Karpas-422 (cell line): Measurements from ENCODE around the gene DLK1. TPM values are rescaled to one million over a fixed set of nuclear protein-coding genes. Genes with fewer than 3 reads are reported as not detected.

Experiments
- DNase-seq: peaks from one replicate; pipeline ENCODE4 v3.0.0-alpha.2; 2015
- H2AFZ ChIP-seq: fragments of 200-600 bp; sonication (generic); 2 replicates; pipeline ENCODE4 v1.6.1; 2014; ENCODE audit warnings: antibody characterized with exemption, low read length, mixed read lengths
- H3K27ac ChIP-seq: fragments of 200-600 bp; sonication (generic); 2 replicates; pipeline ENCODE4 v1.5.1; 2014; ENCODE audit warnings: mild to moderate bottlenecking, low read length, moderate library complexity
- H3K27me3 ChIP-seq: fragments of 200-600 bp; sonication (generic); 2 replicates; pipeline ENCODE4 v1.6.1; 2014; ENCODE audit warnings: low read length, mixed read lengths
- H3K36me3 ChIP-seq: fragments of 200-600 bp; sonication (generic); 2 replicates; pipeline ENCODE4 v1.6.1; 2014; ENCODE audit warnings: low read length, mixed read lengths; ENCODE audit not compliant: insufficient read depth
- H3K4me1 ChIP-seq: fragments of 200-600 bp; sonication (generic); 2 replicates; pipeline ENCODE4 v1.6.1; 2014; ENCODE audit warnings: mild to moderate bottlenecking, low read length, mixed read lengths
- H3K4me2 ChIP-seq: fragments of 200-600 bp; sonication (generic); 2 replicates; pipeline ENCODE4 v1.6.1; 2014; ENCODE audit warnings: low read length, low read depth, mild to moderate bottlenecking; ENCODE audit not compliant: poor library complexity, severe bottlenecking
- H3K4me3 ChIP-seq: fragments of 200-600 bp; sonication (generic); 2 replicates; pipeline ENCODE4 v1.5.1; 2014; ENCODE audit warnings: mild to moderate bottlenecking, antibody characterized with exemption, low read length, mixed read lengths
- H3K79me2 ChIP-seq: fragments of 200-600 bp; sonication (generic); 2 replicates; pipeline ENCODE4 v1.6.1; 2014; ENCODE audit warnings: mild to moderate bottlenecking, low read length, mixed read lengths
- H3K9ac ChIP-seq: fragments of 200-600 bp; sonication (generic); 2 replicates; pipeline ENCODE4 v1.6.0; 2014; ENCODE audit warnings: low read length
- H3K9me2 ChIP-seq: fragments of 200-600 bp; sonication (generic), shearing (Covaris generic); replicated peaks from 2 replicates; pipeline ENCODE4 v1.6.0; 2014; ENCODE audit warnings: mild to moderate bottlenecking, low read length, moderate library complexity; ENCODE audit not compliant: insufficient read depth
- H3K9me3 ChIP-seq: fragments of 300-700, 200-600 bp; sonication (generic); 2 replicates; pipeline ENCODE4 v1.6.1; 2014; ENCODE audit warnings: low read length, mixed read lengths
- H4K20me1 ChIP-seq: fragments of 200-600 bp; sonication (generic); 2 replicates; pipeline ENCODE4 v1.6.1; 2014; ENCODE audit warnings: mild to moderate bottlenecking, antibody characterized with exemption, low read length, low read depth; ENCODE audit not compliant: insufficient read depth
- total RNA-seq: library from RNA; depleted of rRNA; stranded (reverse); fragments of >200 nt; shearing (Covaris generic); gene quantifications from 2 replicates; pipeline ENCODE4 v1.2.3, GENCODE V29; 2014; ENCODE audit warnings: low replicate concordance

DLK1 gene
- total RNA-seq, 1 experiment from 2014 or later: not detected

DNA sequence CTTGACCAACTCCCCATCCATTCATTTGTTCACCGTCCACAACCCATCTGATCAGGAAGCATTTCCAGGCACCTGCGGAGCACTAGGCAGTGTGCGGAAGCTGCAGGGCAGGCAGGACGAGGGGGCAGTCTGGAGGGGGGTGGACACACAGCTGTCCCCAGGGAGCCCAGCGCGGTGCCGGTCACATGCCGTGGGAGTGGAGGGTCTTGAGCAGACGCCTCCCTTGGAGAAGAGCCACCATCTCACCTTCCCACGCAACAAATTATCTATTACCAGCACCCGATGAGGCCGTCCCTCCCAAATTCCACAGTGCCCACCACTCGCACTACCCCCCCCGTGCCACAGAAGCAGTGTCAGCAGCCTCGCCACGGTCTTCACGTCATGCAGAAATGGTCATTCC lies 10.8 kb downstream of the DLK1 start:
- no peaks in the 10 kb centered on the region for H3K36me3 ChIP-seq
- no peaks in the 10 kb centered on the region for H3K9me3 ChIP-seq
- no peak overlapping the region for H3K27ac ChIP-seq
- no peaks in the 10 kb centered on the region for H3K27me3 ChIP-seq
- no peak overlapping the region for H2AFZ ChIP-seq
- H3K4me1 ChIP-seq: no peaks in the 10 kb centered on the region
- no peak overlapping the region for H3K4me2 ChIP-seq
- no peak overlapping the region for H3K9ac ChIP-seq
- no peaks in the 10 kb centered on the region for H4K20me1 ChIP-seq
- H3K9me2 ChIP-seq: no peaks in the 10 kb centered on the region
- no peaks in the 10 kb centered on the region for H3K79me2 ChIP-seq
- no peak for DNase-seq
- no peak overlapping the region for H3K4me3 ChIP-seq

DNA sequence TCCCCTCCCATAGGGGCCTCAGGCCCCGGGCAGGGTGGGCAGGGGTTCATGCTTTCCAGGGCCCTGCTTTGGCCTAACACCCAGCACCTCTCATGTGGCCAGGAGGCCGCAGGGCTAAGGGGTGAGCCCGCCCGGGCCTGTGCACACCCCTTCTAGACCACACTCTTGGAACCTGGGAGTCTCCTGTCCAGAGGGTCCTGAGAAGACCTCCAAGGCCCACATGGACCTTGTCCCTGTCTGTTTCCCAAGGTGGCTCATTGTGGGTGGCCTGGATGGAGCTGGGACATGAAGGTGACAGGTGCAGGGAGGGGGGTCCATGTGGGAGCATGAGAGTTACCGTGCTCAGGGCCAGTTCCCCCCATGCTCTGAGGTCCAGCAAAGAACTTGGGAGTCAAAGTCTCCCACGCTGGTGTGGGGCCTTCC lies 11.6 kb downstream of the DLK1 start:
- no peak overlapping the region for H3K9ac ChIP-seq
- no peaks in the 10 kb centered on the region for H3K9me3 ChIP-seq
- no peak overlapping the region for H3K4me2 ChIP-seq
- no peaks in the 10 kb centered on the region for H3K9me2 ChIP-seq
- no peak for DNase-seq
- no peaks in the 10 kb centered on the region for H3K4me1 ChIP-seq
- H4K20me1 ChIP-seq: no peaks in the 10 kb centered on the region
- H3K36me3 ChIP-seq: no peaks in the 10 kb centered on the region
- no peak overlapping the region for H3K27ac ChIP-seq
- H2AFZ ChIP-seq: no peak overlapping the region
- no peaks in the 10 kb centered on the region for H3K27me3 ChIP-seq
- no peaks in the 10 kb centered on the region for H3K79me2 ChIP-seq
- no peak overlapping the region for H3K4me3 ChIP-seq

DNA sequence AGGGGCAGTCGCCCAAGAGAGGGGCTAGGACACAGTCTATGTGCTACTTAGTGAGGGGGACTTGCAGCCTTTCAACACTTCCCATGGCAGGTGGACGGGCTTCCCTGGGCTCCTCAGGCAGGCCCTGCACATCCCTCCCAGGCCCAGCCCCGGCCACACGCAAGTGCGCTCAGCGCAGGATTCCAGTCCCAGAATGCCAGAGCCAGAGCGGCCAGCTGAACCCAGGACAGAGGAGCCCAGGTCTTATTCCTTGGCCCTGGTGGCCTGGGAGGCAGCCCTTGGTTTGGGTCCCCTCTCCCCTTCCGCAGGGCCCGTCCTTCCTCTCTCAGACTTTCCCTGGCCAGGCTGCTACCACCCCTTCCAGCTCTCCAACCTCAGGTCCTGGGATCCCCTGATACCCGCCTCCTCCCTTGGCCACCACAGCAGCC lies 12.0 kb downstream of the DLK1 start:
- DNase-seq: no peak
- Histone ChIP-seq H3K9me3 (no peaks in the 10 kb centered on the region), H3K9me2 (no peaks in the 10 kb centered on the region), H3K4me3 (no peak overlapping the region), H3K79me2 (no peaks in the 10 kb centered on the region), H2AFZ (no peak overlapping the region), H3K27me3 (no peaks in the 10 kb centered on the region), H3K27ac (no peak overlapping the region), H4K20me1 (no peaks in the 10 kb centered on the region), H3K4me1 (no peaks in the 10 kb centered on the region), H3K9ac (no peak overlapping the region), H3K4me2 (no peak overlapping the region), H3K36me3 (no peaks in the 10 kb centered on the region)

DNA sequence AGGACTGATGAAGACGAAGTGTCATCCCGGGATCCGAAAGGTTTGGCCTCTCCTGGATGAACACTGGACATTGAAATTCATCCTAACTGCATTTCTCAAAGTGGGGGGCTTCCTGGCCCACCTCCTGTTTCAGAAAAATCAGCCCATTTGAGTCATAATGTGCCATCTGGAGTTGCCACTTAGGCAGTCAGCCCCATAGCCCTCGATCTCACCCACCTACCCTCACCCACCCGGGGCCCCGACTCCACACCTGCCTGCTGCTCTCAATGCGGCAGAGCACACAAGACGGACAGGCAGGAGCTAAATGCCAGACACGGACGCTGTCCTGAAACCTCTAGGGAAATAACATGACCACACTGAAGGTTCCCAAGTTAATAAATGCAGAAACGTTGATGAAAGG lies 12.6 kb downstream of the DLK1 start:
- H2AFZ ChIP-seq: no peak overlapping the region
- H3K9me3 ChIP-seq: no peaks in the 10 kb centered on the region
- no peaks in the 10 kb centered on the region for H3K36me3 ChIP-seq
- H3K9me2 ChIP-seq: no peaks in the 10 kb centered on the region
- H3K4me3 ChIP-seq: no peak overlapping the region
- no peak for DNase-seq
- no peaks in the 10 kb centered on the region for H3K27me3 ChIP-seq
- no peak overlapping the region for H3K4me2 ChIP-seq
- H3K27ac ChIP-seq: no peak overlapping the region
- H4K20me1 ChIP-seq: no peaks in the 10 kb centered on the region
- no peaks in the 10 kb centered on the region for H3K4me1 ChIP-seq
- H3K9ac ChIP-seq: no peak overlapping the region
- H3K79me2 ChIP-seq: no peaks in the 10 kb centered on the region

DNA sequence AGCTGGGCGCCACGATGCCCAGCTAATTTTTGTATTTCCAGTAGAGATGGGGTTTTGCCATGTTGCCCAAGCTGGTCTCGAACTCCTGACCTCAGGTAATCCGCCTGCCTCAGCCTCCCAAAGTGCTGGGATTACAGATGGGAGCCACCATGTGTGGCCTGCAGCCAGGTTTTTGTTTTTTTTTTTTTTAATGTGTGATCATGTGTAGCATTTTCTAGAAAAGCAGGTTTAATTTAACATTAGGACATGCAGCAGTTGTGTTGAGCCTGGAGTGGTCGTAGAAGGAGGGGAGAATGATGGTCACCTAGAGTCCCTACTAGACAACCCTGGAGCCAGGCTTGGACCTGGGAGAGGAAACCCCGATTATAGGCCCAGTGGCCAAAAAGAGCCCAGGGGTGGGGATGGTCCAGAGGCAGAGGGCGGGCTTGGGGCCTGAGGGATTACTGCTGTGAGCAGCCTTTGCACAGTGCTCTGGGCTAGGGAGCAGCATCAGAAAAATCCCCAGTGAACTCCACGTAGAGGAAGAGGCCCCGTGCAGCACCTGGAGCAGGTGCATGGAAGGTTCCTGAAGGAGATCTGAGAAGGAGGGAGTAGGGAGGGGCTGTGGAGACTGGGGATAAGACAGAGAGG lies 13.6 kb downstream of the DLK1 start:
- no peaks in the 10 kb centered on the region for H3K9me2 ChIP-seq
- no peak overlapping the region for H2AFZ ChIP-seq
- 0 out of 2 replicates have a peak, but pooled peaks cover 2% of the 10 kb centered on the region for H3K27me3 ChIP-seq
- H3K27ac ChIP-seq: no peak overlapping the region
- no peaks in the 10 kb centered on the region for H3K79me2 ChIP-seq
- no peaks in the 10 kb centered on the region for H4K20me1 ChIP-seq
- no peaks in the 10 kb centered on the region for H3K4me1 ChIP-seq
- no peaks in the 10 kb centered on the region for H3K9me3 ChIP-seq
- H3K9ac ChIP-seq: no peak overlapping the region
- DNase-seq: no peak
- H3K4me3 ChIP-seq: no peak overlapping the region
- H3K4me2 ChIP-seq: no peak overlapping the region
- no peaks in the 10 kb centered on the region for H3K36me3 ChIP-seq

DNA sequence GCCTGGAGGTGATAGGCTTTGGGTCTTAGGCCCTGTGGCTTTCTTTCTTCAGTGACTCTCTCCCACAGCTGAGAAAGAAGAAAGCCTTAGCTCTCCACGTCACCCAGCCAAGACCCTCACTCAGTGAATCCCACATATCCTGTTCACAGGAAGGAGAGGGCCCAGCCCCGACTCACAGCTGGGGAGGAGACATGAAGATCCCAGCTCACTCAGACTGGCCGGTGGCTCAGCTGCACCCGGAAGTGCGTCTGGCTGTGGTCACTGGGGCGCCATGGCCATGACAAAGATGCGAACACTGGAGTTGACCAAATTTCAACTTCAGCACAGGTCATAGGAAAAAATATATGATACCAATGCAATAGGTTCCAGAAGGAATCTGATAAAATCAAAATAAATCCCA lies 14.2 kb downstream of the DLK1 start:
- H3K4me2 ChIP-seq: no peak overlapping the region
- H3K9me3 ChIP-seq: no peaks in the 10 kb centered on the region
- H3K9me2 ChIP-seq: no peaks in the 10 kb centered on the region
- H3K27ac ChIP-seq: no peak overlapping the region
- no peak for DNase-seq
- H3K9ac ChIP-seq: no peak overlapping the region
- no peaks in the 10 kb centered on the region for H3K36me3 ChIP-seq
- H3K4me1 ChIP-seq: no peaks in the 10 kb centered on the region
- H3K4me3 ChIP-seq: no peak overlapping the region
- no peak overlapping the region for H2AFZ ChIP-seq
- H4K20me1 ChIP-seq: no peaks in the 10 kb centered on the region
- no peaks in the 10 kb centered on the region for H3K79me2 ChIP-seq
- 0 out of 2 replicates have a peak, but pooled peaks cover 2% of the 10 kb centered on the region for H3K27me3 ChIP-seq

DNA sequence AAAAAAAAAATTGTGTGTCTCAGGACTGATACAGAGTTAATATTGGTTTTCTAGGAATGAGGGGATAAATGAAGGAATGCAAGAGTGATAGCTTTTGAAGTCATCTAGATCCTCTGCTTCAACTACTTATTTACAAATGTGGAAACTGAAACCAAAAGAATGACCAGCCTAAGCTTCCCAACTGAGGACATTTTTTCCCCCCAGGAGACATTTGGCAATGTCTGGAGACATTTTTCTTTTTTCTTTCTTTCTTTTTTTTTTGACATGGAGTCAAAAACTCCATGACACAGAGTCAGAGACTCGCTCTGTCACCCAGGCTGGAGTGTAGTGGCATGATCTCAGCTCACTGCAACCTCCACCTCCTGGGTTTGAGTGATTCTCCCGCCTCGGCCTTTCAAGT lies 15.3 kb downstream of the DLK1 start:
- H3K4me2 ChIP-seq: no peak overlapping the region
- H3K9ac ChIP-seq: no peak overlapping the region
- H2AFZ ChIP-seq: no peak overlapping the region
- 0 out of 2 replicates have a peak, but pooled peaks cover 2% of the 10 kb centered on the region for H3K27me3 ChIP-seq
- no peaks in the 10 kb centered on the region for H3K4me1 ChIP-seq
- no peak overlapping the region for H3K27ac ChIP-seq
- no peaks in the 10 kb centered on the region for H3K36me3 ChIP-seq
- no peaks in the 10 kb centered on the region for H3K79me2 ChIP-seq
- no peaks in the 10 kb centered on the region for H3K9me3 ChIP-seq
- no peak for DNase-seq
- no peaks in the 10 kb centered on the region for H3K9me2 ChIP-seq
- no peaks in the 10 kb centered on the region for H4K20me1 ChIP-seq
- no peak overlapping the region for H3K4me3 ChIP-seq

DNA sequence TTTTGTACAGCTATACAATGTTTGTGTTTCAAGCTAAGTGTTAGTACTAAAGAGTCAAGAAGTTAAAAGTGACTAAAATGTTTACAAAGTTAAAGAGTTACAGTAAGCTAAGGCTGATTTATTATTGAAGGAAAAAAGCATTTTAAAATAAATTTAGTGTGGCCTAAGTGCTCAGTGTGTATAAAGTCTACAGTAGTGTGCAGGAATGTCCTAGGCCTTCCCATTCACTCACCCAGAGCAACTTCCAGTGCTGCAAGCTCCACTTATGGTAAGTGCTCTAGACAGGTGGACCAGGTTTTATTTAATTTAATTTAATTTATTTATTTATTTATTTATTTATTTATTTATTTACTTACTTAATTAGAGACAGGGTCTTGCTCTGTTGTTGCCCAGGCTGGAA lies 19.6 kb downstream of the DLK1 start:
- no peak overlapping the region for H2AFZ ChIP-seq
- no peaks in the 10 kb centered on the region for H3K79me2 ChIP-seq
- no peaks in the 10 kb centered on the region for H4K20me1 ChIP-seq
- 0 out of 2 replicates have a peak, but pooled peaks cover 5% of the 10 kb centered on the region for H3K27me3 ChIP-seq
- no peak overlapping the region for H3K9ac ChIP-seq
- no peak overlapping the region for H3K4me3 ChIP-seq
- H3K4me1 ChIP-seq: no peaks in the 10 kb centered on the region
- DNase-seq: no peak
- H3K9me2 ChIP-seq: no peaks in the 10 kb centered on the region
- no peaks in the 10 kb centered on the region for H3K36me3 ChIP-seq
- no peaks in the 10 kb centered on the region for H3K9me3 ChIP-seq
- H3K27ac ChIP-seq: no peak overlapping the region
- no peak overlapping the region for H3K4me2 ChIP-seq
